ENCODE results near the gene RBM20.

- TF ChIP-seq EZH2phosphoT487 (IDR thresholded peaks at IDR 0.05; ENCODE audit: insufficient read depth, low read depth) (no peak), EZH2 (IDR thresholded peaks at IDR 0.05; ENCODE audit: insufficient read depth, poor library complexity, severe bottlenecking) (no peak)
Measured at GRCh38 chr10:110863956-110864355, 219.8 kb downstream of the RBM20 start.
